Spleen (tissue), 11 donors: ENCODE data around the gene IMPDH2. TPM values are rescaled to one million over a fixed set of nuclear protein-coding genes. Genes with fewer than 3 reads are reported as not detected.

ENCODE experiments used
- DNase-seq: peaks from one replicate; pipeline ENCODE4 v3.0.0-alpha.2; 2020
- H3K27ac ChIP-seq, 8 donors: fragments of 200-600 bp; sonication (generic) in 7 of 8; 1 replicate in 4 of 8; 2 replicates in 4 of 8; pipeline versions ENCODE4 v1.5.0 to v1.8.0; 2016 to 2021; ENCODE audit warnings: inconsistent platforms in 4 of 8, mild to moderate bottlenecking in 4 of 8, moderate library complexity in 1 of 8
- H3K27me3 ChIP-seq, 7 donors: fragments of 200-600 bp; sonication (generic) in 6 of 7; replicated peaks in 1 of 7; 1 replicate in 4 of 7; 2 replicates in 3 of 7; pipeline versions ENCODE4 v1.5.0 to v1.8.0; 2016 to 2021; ENCODE audit warnings: inconsistent platforms in 3 of 7, mild to moderate bottlenecking in 1 of 7
- H3K36me3 ChIP-seq, 6 donors: fragments of 200-600 bp; sonication (generic) in 5 of 6; 1 replicate in 4 of 6; 2 replicates in 2 of 6; pipeline versions ENCODE4 v1.5.0 to v1.8.0; 2016 to 2021; ENCODE audit warnings: inconsistent platforms in 2 of 6
- H3K4me1 ChIP-seq, 6 donors: fragments of 200-600 bp; sonication (generic) in 5 of 6; 1 replicate in 3 of 6; 2 replicates in 3 of 6; pipeline versions ENCODE4 v1.5.0 to v1.8.0; 2016 to 2021; ENCODE audit warnings: inconsistent platforms in 3 of 6
- H3K4me3 ChIP-seq, 8 donors: fragments of 200-600 bp; sonication (generic) in 7 of 8; 1 replicate in 4 of 8; 2 replicates in 4 of 8; pipeline versions ENCODE4 v1.5.0 to v1.8.0; 2016 to 2021; ENCODE audit warnings: inconsistent platforms in 4 of 8, mild to moderate bottlenecking in 4 of 8, moderate library complexity in 2 of 8
- H3K9me3 ChIP-seq, 8 donors: fragments of 200-600 bp; sonication (generic) in 7 of 8; 1 replicate in 4 of 8; 2 replicates in 4 of 8; pipeline versions ENCODE4 v1.5.0 to v1.8.0; 2016 to 2021; ENCODE audit warnings: inconsistent platforms in 4 of 8
- POLR2A ChIP-seq, 3 donors: fragments of 450-650 bp; IDR thresholded peaks; one replicate each; pipeline ENCODE4 v1.5.1; 2017; ENCODE audit warnings: antibody characterized with exemption in 3 of 3, mild to moderate bottlenecking in 1 of 3
- POLR2AphosphoS5 ChIP-seq, 3 donors: sonication (generic); formaldehyde crosslinking; IDR thresholded peaks; one replicate each; pipeline ENCODE4 v1.5.1; 2017; ENCODE audit warnings: antibody characterized with exemption in 3 of 3
- WGBS, 5 donors: extraction: QIAGEN DNeasy Blood & Tissue Kit in 3 of 5; methylation state at CpG; one replicate each; pipeline versions ENCODE4 v1.1.5 to v1.1.7; 2013 to 2018; 5-methylcytosine and 5-hydroxymethylcytosine counted together
- intact Hi-C: fragments of 100-400 bp; cut with DNase I; formaldehyde crosslinking; loops from one replicate; pipeline ENCODE4 v1.15.0; 2023; ENCODE audit warnings: low total_unique reads
- polyA plus RNA-seq, 3 donors: library from polyadenylated mRNA; stranded (reverse); fragments of 200-250 nt; gene quantifications; one replicate each; pipeline ENCODE4 v1.2.1, GENCODE V29; 2013
- total RNA-seq, 7 donors: library from RNA; depleted of rRNA in 3 of 7; stranded (reverse); fragments of >200 nt in 3 of 7; fragmentation: NEBNext Ultra II Directional in 4 of 7; extraction: Animal tissue kit (Norgen Biotek cat#: 25700) in 4 of 7; gene quantifications; one replicate each; pipeline versions ENCODE4 v1.1.0 to v1.2.1, GENCODE V29; 2016 to 2021
- TF ChIP-seq, protein P1 (sequence below), 11 experiments: fragments of 200-600 bp in 7 of 11; fragments of 450-650 bp in 4 of 11; sonication (generic) in 4 of 11; IDR thresholded peaks in 8 of 11; conservative IDR thresholded peaks in 3 of 11; 1 replicate in 7 of 11; 2 replicates in 4 of 11; pipeline versions ENCODE4 v1.4.0 to v1.8.0; 2016 to 2021; ENCODE audit warnings: antibody characterized with exemption in 11 of 11, inconsistent platforms in 4 of 11, mild to moderate bottlenecking in 1 of 11
- donor health status: healthy with polysubstance abuse.
- donor health status: DM: no; HTN: no; CAD: no; lungs with moderate emphysema.
- donor health status: DM: no; HTN: no; CAD: no.
- donor health status: Bipolar disorder and iron deficiency.
- donor health status: healthy.
- donor health status: DM: no; HTN: no; CAD: no.
- donor health status: DM: yes; HTN: yes; CAD: no.

IMPDH2 gene
- total and polyA plus RNA-seq, 10 donors = 84.4 to 127 (median 95.4) TPM

DNA sequence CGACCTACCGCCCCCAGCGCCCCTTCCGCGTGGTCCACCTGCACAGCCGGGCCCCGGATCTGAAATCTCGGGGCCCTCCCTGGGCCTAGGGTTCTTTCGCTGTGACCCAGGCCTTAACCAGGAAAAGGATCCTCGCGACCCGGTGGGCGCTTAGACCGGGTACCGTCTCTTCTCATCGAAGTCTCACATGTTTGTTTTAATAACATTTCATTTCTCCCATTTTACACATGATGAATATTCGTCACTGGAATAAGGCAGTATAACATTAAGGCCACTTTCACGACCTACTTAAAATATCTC is 10.5 kb downstream of the IMPDH2 start:
- DNase-seq = no peak
- peaks cover 32 to 73% (median 52%) of the 10 kb centered on the region in 6 donors for H3K4me1 ChIP-seq
- TF ChIP-seq, protein P1, sequence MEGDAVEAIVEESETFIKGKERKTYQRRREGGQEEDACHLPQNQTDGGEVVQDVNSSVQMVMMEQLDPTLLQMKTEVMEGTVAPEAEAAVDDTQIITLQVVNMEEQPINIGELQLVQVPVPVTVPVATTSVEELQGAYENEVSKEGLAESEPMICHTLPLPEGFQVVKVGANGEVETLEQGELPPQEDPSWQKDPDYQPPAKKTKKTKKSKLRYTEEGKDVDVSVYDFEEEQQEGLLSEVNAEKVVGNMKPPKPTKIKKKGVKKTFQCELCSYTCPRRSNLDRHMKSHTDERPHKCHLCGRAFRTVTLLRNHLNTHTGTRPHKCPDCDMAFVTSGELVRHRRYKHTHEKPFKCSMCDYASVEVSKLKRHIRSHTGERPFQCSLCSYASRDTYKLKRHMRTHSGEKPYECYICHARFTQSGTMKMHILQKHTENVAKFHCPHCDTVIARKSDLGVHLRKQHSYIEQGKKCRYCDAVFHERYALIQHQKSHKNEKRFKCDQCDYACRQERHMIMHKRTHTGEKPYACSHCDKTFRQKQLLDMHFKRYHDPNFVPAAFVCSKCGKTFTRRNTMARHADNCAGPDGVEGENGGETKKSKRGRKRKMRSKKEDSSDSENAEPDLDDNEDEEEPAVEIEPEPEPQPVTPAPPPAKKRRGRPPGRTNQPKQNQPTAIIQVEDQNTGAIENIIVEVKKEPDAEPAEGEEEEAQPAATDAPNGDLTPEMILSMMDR (IDR thresholded peaks at IDR 0.05 in 8 of 11, conservative IDR thresholded peaks at IDR 0.05 in 3 of 11) = no peak
- no peak for TF ChIP-seq POLR2A (IDR thresholded peaks at IDR 0.05)
- TF ChIP-seq POLR2AphosphoS5 (IDR thresholded peaks at IDR 0.05) = no peak
- H3K4me3 ChIP-seq = peak overlapping the region; percentile 88 to 100 (median 99)
- no peaks in the 10 kb centered on the region for H3K9me3 ChIP-seq
- peaks cover 0 to 45% (median 31%) of the 10 kb centered on the region in 6 donors for H3K36me3 ChIP-seq
- H3K27ac ChIP-seq = peak overlapping the region; percentile 64 to 100 (median 86)
- H3K27me3 ChIP-seq = no peaks in the 10 kb centered on the region
- intact Hi-C loops = no loop called here
- WGBS, 5 donors = 1 to 3% (median 3%) methylated on average over 17 to 18 of the region's 18 CpGs

DNA sequence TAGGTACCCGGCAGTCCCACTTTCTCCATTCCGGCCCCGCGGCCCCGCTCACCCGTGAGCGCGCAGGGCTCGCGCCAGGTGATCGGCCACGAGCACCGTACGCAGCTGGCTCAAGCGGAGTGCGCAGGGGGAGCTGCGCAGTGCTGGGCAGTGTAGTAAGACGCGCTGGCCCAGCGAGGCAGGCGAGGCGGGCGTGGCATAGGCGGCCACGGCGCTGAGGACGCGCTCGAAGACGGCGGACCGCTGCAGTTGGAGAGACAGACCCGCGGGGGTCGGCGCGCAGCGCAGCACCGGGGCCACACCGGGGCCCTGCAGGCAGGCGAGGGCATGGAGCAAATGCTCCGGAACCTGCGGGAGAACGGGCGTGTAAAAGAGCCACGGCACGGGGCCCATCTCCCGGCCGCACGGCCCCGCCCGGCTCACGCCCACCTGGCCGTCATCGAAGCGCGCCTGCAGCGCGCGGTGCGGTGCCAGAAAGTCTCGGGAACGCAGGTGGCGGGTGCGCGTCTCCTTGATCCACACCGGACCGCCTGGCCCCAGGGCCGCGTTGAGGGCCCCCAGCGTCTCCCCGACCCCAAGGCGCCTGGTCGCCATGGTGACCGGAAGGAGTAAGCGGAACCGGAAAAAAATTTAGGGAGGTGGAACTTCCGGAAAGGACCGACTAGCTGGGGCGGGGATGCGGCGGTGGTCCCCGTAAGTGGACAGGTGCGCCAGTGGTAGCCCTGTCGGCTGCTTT is 11.1 kb downstream of the IMPDH2 start, which contains the start of gene DALRD3:
DALRD3 (minus strand) TSS at position 610 of the 736 bp plus-strand sequence; CDS start at position 594, 16 bp downstream.
- TF ChIP-seq POLR2AphosphoS5 (IDR thresholded peaks at IDR 0.05) (peak; percentile 82 to 90 (median 83)), POLR2A (IDR thresholded peaks at IDR 0.05) (peak in 1 of 3 donors; percentile 42)
- TF ChIP-seq, protein P1 (IDR thresholded peaks at IDR 0.05 in 8 of 11, conservative IDR thresholded peaks at IDR 0.05 in 3 of 11) = peak in 1 of 11 experiments; percentile 8
- Histone ChIP-seq H3K9me3 (no peaks in the 10 kb centered on the region), H3K27ac (peak within 1 kb of the TSS; percentile 64 to 100 (median 92)), H3K36me3 (peaks cover 0 to 45% (median 30%) of the 10 kb centered on the region in 6 donors), H3K27me3 (no peaks in the 10 kb centered on the region), H3K4me1 (peaks cover 34 to 73% (median 49%) of the 10 kb centered on the region in 6 donors), H3K4me3 (peak within 1 kb of the TSS; percentile 88 to 100 (median 99))
- DNase-seq = peak; percentile 92
- WGBS, 5 donors = 0 to 1% (median 1%) methylated on average over 46 to 85 of the region's 85 CpGs
- intact Hi-C loops = no loop called here

DNA sequence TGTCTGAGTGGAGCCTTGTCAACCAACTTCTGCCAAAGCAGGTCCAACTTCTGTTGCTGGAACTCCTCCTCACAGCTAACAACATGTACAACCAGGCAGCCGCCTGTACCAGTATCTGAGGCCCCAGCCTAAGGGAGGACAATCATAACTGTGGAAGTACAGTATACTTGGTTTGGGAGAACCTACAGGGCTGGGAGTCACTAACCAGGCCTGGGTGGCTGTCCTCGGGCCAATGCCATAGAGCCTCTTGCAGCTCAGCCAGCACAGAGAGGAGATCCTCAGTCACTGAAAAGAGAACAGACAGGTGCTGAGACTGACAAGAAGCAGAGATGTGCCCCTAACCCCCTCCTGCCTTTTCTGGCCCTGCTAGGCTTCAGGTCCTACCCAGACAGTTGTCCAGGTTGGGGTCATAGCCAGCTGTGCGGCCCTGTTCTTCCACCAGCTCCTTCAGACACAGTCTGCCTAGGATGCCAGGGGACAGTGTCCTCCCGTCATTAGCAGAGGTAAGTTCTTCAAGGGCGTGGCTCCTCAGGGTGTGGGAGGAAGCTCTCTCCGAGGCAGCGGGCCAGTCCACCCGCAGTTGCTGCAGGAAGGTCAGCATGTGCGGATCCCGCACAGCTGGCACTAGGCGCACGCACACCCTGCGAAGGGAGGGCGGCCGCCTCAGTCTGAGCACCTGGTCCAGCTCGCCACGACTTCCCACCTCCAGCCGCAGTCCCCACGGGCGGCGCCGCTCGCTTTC is 11.8 kb downstream of the IMPDH2 start:
- Histone ChIP-seq H3K36me3 (peaks cover 0 to 47% (median 36%) of the 10 kb centered on the region in 6 donors), H3K9me3 (no peaks in the 10 kb centered on the region), H3K27ac (peak overlapping the region in 7 of 8 donors; percentile 64 to 100 (median 86)), H3K4me3 (peak overlapping the region; percentile 88 to 100 (median 99)), H3K4me1 (peaks cover 28 to 73% (median 49%) of the 10 kb centered on the region in 6 donors), H3K27me3 (no peaks in the 10 kb centered on the region)
- TF ChIP-seq, protein P1 (IDR thresholded peaks at IDR 0.05 in 8 of 11, conservative IDR thresholded peaks at IDR 0.05 in 3 of 11) = no peak
- TF ChIP-seq POLR2A (IDR thresholded peaks at IDR 0.05) (no peak), POLR2AphosphoS5 (IDR thresholded peaks at IDR 0.05) (no peak)
- intact Hi-C loops = no loop called here
- no peak for DNase-seq
- WGBS, 5 donors = 10 to 58% (median 12%) methylated on average over 2 to 23 of the region's 23 CpGs
